ENCODE results near the gene PC. TPM values are rescaled to one million over a fixed set of nuclear protein-coding genes. Genes with fewer than 3 reads are reported as not detected.

The PC gene
- polyA plus RNA-seq, 2 of the 4 experiments (the other 2 are of a cell fraction), result 14.2 to 45.9 TPM

DNA sequence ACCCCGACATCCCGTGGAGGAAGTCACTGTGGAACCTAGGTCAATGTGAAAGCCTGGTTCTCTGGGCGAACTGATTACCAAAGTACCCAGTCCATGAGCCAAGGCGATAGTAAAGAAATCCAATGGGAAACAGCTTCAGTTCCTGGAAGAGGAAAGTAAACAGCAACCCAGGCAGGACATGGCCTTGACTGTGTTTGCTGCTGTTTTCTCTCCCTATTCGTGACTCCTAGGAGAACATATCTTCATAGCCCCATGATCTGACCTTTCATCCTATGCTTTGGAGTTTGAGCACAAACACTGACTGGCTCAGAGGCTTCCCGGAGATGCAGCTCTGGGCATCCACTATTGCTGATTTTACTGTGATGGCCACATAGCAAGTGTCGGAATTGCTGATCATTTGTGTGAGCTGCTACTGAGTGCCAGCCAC is 56.2 kb downstream of the PC start:
- FAIRE-seq, result no peak
- no peak for DNase-seq (ENCODE audit: low read depth in 1 of 2, low spot score in 1 of 2)
- H3K9me3 ChIP-seq, result no peaks in the 10 kb centered on the region
- WGBS (ENCODE audit: missing lambda C conversion rate), result 71% methylated on average over 7 of the region's 7 CpGs
- peaks cover 66% of the 10 kb centered on the region for H3K4me1 ChIP-seq
- H3K27ac ChIP-seq, result peak overlapping the region; percentile 37 to 83
- ChIA-PET POLR2A (interaction anchor here (0.7 kb wide), 1 partner anchor 389 kb away, joined by 3 read pairs; no protein-coding TSS in a partner anchor), CTCF (interaction anchor here (0.7 to 2.0 kb wide), 6 partner anchors 10 to 119 kb away, joined by 3 to 6 read pairs (median 4); no protein-coding TSS in a partner anchor)
- H3K4me2 ChIP-seq, result peak overlapping the region; percentile 11; the same call in 1 of the 3 replicates
- TF ChIP-seq CHD4 (IDR thresholded peaks at IDR 0.05; ENCODE audit: borderline replicate concordance) (no peak), HOXB5 (CRISPR knock-in tag; IDR thresholded peaks at IDR 0.05) (no peak), HEYL (CRISPR knock-in tag; IDR thresholded peaks at IDR 0.05) (no peak), BHLHE40 (IDR thresholded peaks at IDR 0.05; ENCODE audit: low read depth, low read length) (no peak), JUN (IDR thresholded peaks at IDR 0.05) (no peak), MAZ (IDR thresholded peaks at IDR 0.05; ENCODE audit: borderline replicate concordance, low read depth, low read length) (no peak), RNF2 (IDR thresholded peaks at IDR 0.05; ENCODE audit: borderline replicate concordance, low read depth) (no peak), ESRRA (IDR thresholded peaks at IDR 0.05; ENCODE audit: borderline replicate concordance, low read length) (no peak)
- TF ChIP-seq, protein P1, sequence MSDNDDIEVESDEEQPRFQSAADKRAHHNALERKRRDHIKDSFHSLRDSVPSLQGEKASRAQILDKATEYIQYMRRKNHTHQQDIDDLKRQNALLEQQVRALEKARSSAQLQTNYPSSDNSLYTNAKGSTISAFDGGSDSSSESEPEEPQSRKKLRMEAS (IDR thresholded peaks at IDR 0.05), result no peak
- TF ChIP-seq, protein P2, sequence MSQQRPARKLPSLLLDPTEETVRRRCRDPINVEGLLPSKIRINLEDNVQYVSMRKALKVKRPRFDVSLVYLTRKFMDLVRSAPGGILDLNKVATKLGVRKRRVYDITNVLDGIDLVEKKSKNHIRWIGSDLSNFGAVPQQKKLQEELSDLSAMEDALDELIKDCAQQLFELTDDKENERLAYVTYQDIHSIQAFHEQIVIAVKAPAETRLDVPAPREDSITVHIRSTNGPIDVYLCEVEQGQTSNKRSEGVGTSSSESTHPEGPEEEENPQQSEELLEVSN (IDR thresholded peaks at IDR 0.05; ENCODE audit: borderline replicate concordance, low read depth), result no peak
- ATAC-seq, result peak in 1 of 2 experiments; percentile 8; a peak in 1 of 6 replicates
- no peak overlapping the region for H3K4me3 ChIP-seq

DNA sequence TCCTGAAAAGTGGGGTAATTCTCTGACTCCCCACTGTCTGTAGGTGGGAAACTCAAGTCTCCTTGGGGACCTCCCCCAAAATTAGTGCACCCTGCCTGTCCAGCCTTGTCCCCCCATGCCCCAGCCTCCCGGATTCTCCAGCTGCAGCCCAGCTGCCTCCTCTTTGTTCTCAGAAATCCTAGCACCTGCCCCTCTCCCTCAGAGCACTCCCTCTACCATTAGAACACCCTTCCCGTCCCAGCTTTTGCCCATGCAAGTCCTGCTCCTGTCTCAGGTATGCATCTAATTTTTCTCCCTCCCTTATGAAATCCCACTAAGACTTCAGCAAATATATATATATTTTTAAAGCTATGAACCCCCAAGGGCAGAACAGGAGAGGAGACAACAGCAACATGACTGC is 64.0 kb downstream of the PC start:
- no peak for FAIRE-seq
- ChIA-PET POLR2A (interaction anchor here (0.6 kb wide), 1 partner anchor 125 kb away, joined by 5 read pairs; no protein-coding TSS in a partner anchor), CTCF (interaction anchor here (0.7 to 2.7 kb wide), 9 partner anchors 9 to 159 kb away, joined by 3 to 12 read pairs (median 4); no protein-coding TSS in a partner anchor)
- WGBS (ENCODE audit: missing lambda C conversion rate), result 89% methylated on average over 2 of the region's 2 CpGs
- no peak for DNase-seq (ENCODE audit: low read depth in 1 of 2, low spot score in 1 of 2)
- H3K4me3 ChIP-seq, result no peak overlapping the region
- TF ChIP-seq NR3C1 (IDR thresholded peaks at IDR 0.05) (no peak), ZSCAN20 (CRISPR knock-in tag; IDR thresholded peaks at IDR 0.05) (no peak), CEBPB (IDR thresholded peaks at IDR 0.05) (no peak), TFCP2L1 (CRISPR knock-in tag; IDR thresholded peaks at IDR 0.05) (no peak), RNF2 (IDR thresholded peaks at IDR 0.05; ENCODE audit: borderline replicate concordance, low read depth) (no peak), PHF8 (IDR thresholded peaks at IDR 0.05; ENCODE audit: borderline replicate concordance, low read depth) (no peak), CBX8 (IDR thresholded peaks at IDR 0.05) (no peak), SREBF2 (IDR thresholded peaks at IDR 0.05) (no peak)
- TF ChIP-seq, protein P3, sequence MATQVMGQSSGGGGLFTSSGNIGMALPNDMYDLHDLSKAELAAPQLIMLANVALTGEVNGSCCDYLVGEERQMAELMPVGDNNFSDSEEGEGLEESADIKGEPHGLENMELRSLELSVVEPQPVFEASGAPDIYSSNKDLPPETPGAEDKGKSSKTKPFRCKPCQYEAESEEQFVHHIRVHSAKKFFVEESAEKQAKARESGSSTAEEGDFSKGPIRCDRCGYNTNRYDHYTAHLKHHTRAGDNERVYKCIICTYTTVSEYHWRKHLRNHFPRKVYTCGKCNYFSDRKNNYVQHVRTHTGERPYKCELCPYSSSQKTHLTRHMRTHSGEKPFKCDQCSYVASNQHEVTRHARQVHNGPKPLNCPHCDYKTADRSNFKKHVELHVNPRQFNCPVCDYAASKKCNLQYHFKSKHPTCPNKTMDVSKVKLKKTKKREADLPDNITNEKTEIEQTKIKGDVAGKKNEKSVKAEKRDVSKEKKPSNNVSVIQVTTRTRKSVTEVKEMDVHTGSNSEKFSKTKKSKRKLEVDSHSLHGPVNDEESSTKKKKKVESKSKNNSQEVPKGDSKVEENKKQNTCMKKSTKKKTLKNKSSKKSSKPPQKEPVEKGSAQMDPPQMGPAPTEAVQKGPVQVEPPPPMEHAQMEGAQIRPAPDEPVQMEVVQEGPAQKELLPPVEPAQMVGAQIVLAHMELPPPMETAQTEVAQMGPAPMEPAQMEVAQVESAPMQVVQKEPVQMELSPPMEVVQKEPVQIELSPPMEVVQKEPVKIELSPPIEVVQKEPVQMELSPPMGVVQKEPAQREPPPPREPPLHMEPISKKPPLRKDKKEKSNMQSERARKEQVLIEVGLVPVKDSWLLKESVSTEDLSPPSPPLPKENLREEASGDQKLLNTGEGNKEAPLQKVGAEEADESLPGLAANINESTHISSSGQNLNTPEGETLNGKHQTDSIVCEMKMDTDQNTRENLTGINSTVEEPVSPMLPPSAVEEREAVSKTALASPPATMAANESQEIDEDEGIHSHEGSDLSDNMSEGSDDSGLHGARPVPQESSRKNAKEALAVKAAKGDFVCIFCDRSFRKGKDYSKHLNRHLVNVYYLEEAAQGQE (IDR thresholded peaks at IDR 0.05), result no peak
- TF ChIP-seq, protein P4, sequence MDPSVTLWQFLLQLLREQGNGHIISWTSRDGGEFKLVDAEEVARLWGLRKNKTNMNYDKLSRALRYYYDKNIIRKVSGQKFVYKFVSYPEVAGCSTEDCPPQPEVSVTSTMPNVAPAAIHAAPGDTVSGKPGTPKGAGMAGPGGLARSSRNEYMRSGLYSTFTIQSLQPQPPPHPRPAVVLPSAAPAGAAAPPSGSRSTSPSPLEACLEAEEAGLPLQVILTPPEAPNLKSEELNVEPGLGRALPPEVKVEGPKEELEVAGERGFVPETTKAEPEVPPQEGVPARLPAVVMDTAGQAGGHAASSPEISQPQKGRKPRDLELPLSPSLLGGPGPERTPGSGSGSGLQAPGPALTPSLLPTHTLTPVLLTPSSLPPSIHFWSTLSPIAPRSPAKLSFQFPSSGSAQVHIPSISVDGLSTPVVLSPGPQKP (IDR thresholded peaks at IDR 0.05; ENCODE audit: low read depth, low read length), result no peak
- TF ChIP-seq, protein P5, sequence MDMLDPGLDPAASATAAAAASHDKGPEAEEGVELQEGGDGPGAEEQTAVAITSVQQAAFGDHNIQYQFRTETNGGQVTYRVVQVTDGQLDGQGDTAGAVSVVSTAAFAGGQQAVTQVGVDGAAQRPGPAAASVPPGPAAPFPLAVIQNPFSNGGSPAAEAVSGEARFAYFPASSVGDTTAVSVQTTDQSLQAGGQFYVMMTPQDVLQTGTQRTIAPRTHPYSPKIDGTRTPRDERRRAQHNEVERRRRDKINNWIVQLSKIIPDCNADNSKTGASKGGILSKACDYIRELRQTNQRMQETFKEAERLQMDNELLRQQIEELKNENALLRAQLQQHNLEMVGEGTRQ (IDR thresholded peaks at IDR 0.05), result no peak
- no peaks in the 10 kb centered on the region; the same call in 2 of the 3 replicates for H3K9me3 ChIP-seq
- peaks cover 58% of the 10 kb centered on the region for H3K4me1 ChIP-seq
- ATAC-seq, result no peak
- no peak overlapping the region for H3K4me2 ChIP-seq
- H3K27ac ChIP-seq, result peak overlapping the region; percentile 95 to 97
